Femur (tissue), 1 donor: Measurements from ENCODE around the gene STRBP.

Experiments
- DNase-seq: peaks from one replicate; pipeline ENCODE4 v3.0.0-alpha.2; 2017

Gene STRBP

GRCh38 chr9:123127512-123128075, 140.8 kb downstream of the STRBP start:
- DNase-seq = no peak

GRCh38 chr9:123121457-123121856, 146.9 kb downstream of the STRBP start:
- no peak for DNase-seq

- no peak for DNase-seq
These were observed 147.4 kb downstream of the STRBP start for GRCh38 chr9:123120953-123121352.

DNA sequence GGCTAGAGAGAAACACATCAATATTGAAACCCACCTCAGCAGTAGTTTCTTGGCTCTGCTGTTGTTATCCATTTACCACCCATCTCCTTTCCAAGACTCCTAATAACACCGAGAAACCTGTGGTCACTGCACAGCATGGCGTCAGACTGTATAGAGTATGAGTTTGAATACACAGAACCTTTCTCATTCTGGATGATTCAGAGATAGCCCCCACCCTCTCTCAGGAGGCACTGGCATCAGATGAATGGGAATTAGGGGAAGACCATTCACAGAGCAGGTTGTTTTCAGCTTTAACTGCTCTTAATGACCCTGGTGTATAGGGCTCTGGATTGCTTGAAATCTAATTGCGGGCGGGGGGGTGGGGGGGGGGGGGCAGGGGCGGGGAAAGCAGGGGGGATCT, 148.3 kb downstream of the STRBP start:
- no peak for DNase-seq

GRCh38 chr9:123119566-123119965, 148.8 kb downstream of the STRBP start:
- no peak for DNase-seq

DNA sequence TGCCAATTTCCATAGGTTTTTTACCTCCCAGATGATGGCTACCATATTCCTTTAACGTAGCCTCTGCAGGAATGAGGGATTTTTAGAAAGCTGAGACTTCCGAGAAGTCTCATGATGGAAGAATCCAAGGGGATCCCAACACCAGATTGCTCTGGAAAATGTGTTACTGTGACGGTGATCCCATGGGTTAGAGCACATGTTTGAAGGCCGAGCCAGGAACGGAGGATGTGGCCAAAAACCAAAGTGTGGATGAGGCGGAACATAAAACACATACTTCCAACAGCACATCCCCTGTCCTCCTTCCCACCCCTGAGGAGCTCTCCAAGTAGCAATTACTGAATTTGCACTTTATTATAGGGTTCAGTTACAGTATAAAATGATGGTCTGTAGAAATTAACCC, 152.3 kb downstream of the STRBP start:
- peak; percentile 58 for DNase-seq

GRCh38 chr9:123115146-123115913, 153.1 kb downstream of the STRBP start:
- DNase-seq = no peak

GRCh38 chr9:123113185-123113584, 155.2 kb downstream of the STRBP start:
- no peak for DNase-seq

DNA sequence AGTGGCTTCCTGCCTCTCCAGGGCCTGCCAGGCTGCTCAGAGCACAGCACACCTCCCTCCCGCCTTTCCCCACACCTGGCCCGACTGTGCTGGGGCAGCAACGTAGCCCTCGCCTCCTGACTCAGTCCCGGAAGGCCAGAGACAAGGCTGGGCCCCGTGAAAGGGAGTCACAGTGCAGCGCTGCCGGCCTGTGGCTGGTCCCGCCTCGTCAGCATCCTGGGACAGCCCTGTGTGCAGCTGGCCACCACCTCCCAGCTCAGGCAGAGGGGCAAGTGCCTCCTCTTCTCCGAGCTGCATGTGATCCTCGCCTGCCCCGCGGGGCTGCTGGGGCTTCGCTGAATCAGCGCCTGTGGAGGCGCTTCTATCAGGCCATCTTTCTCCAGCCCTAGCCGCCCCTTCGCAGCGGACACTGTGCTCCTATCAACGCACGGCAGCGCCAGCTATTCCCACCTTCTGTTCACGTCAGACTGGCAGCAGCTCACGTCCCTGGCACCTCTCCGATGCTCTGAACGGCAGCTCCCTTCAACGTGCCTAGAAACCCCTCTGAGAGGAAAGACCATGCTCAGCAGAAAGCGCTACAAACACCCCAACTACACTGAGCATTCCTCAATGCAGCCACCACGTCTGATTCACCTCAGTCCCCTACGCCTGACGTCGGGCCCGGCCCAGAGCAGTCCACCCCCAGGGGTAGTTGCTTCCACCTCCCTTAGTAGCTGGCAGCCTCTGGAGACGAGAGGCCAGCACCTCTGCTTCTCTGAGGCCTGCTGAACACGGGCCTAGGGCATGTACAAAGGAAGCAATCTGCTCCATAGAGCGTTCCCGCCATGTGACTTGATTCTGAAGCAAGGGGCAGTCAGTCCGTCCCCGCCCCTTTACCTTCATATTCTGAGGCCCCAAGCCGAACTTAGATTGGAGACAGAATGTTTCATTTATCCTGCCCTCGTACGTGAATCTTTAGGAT, 156.1 kb downstream of the STRBP start:
- DNase-seq = no peak

- no peak for DNase-seq
These were observed 156.9 kb downstream of the STRBP start for GRCh38 chr9:123111427-123112014.

GRCh38 chr9:123109540-123110279, 158.7 kb downstream of the STRBP start:
- DNase-seq = no peak

GRCh38 chr9:123108976-123109375, 159.4 kb downstream of the STRBP start:
- no peak for DNase-seq

GRCh38 chr9:123107639-123108285, 160.6 kb downstream of the STRBP start:
- DNase-seq = no peak

- DNase-seq = no peak
These were observed 162.9 kb downstream of the STRBP start for GRCh38 chr9:123105490-123105889.

GRCh38 chr9:123104807-123105206, 163.6 kb downstream of the STRBP start:
- no peak for DNase-seq

DNA sequence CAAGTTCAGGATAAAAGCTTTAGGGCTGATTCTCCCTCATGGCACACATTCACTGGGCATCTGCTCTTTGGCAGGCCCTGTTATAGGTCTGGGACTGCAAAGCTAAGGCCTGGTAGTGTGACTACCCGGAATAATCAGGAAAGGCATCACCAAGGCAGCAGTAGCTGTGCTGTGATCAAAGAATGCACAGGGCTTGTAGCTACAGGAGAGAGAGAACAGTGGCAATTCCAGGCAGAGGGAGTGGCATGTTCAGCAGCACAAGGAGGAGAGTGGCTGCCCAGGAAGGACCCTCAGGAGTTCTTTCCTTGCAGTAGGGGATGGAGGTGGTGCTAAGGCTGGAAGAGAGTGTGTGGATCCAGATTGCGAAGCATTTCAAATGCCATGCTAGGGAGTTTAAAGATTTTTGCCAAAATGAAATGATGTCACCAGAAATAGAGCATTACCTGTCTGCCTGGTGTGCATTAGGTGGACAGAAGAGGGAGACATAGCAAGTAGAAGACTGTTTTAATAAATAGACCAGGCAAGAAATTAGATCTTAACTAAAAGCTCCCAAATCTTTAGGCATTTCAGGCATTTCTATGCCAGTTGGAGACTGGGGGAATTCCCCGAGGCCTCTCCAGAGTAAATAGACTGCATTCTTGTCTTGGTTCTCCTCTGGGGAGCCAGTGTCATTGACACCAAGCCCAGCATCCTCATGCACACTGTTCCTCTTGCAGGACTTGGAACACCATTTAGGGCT, 165.8 kb downstream of the STRBP start:
- no peak for DNase-seq

GRCh38 chr9:123099548-123099947, 168.8 kb downstream of the STRBP start:
- no peak for DNase-seq

DNA sequence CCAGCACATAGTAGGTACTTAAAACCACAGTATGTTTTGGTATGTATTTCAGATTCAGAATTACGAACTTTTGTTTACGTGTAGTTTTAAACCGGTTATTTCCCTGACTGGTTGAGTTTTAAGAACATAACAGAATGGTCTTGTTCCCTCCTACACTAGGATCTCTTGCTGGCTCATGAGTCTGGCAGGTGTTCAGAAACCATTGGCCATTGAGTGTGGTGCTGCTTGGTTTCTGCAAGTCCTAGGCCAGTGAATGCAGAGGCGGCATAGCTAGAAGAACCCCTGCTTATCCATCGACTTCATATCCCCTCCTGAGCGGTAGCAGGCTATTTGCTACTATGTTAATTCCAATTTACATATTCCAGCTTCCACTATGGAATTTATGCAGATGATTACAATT, 169.3 kb downstream of the STRBP start:
- DNase-seq = no peak

DNA sequence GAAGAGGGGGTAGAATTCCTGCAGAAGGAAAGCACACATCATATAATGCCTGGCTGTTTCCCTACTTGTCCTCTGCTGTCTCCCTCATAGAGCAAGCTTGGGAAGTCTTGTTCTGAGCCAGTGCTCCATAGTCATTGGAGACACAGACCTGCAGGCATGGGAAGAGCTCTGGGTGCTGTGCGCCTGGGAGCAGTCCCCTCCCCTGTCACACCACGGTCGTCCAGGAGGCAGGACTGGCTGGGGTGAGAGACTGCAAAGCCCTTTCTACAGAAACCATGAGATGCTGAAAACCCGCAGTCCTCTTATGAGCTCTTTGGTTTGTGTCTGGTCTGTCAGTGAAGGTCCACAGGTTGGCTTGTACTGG, 170.3 kb downstream of the STRBP start:
- no peak for DNase-seq

DNA sequence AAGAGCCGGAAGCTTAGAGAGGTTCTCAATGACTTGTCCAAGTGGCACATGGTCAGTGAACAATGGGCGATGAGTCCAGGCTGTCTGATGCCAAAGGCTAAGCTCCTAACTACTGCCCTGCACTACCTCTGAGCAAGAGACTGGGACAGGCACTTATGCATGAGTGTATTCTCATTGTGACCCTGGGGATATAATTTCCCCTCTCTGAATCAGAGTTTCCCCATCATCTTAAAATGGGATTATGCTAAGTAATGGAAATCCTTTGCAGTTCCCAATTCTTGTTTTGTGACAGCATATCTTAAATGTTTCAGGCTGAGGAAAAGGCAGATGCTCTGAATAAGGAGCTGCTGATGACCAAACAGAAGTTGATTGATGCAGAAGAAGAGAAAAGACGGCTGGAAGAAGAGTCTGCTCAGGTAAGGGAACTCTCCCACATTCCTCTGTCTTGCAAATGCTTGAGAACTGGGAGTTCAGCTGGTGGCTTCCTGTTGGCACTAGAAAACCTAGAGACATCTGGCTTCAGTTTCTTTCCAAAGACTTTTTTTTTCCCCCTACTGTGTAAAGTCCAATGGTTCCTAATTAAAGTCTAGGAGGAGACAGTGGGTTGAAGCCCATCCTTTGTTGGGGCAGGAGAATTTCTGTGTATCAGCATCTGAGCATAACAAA, 170.8 kb downstream of the STRBP start:
- DNase-seq = no peak

GRCh38 chr9:123096987-123097386, 171.4 kb downstream of the STRBP start:
- no peak for DNase-seq
